ENCODE measurements around the gene MCRS1.

The MCRS1 gene

DNA sequence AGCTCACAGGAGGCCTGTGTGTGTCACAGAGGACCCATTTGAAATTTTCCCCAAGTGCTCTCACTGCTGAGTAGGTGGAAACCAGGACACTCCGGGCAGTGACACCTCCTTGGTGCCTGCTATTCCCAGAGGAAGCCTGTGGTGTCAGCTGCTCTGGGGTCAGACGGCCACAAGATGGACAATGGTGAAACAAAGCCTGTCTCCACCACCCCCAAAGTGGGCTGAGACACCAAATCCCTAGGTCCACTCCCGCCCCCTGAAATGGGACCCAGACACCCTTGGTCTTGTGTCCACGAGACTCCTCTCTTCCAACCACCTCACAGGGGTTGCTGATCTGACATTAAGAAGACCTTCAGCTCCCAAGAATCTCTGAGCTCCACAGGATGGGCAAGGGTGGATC, 22.1 kb downstream of the MCRS1 start:
- TF ChIP-seq, protein P1, sequence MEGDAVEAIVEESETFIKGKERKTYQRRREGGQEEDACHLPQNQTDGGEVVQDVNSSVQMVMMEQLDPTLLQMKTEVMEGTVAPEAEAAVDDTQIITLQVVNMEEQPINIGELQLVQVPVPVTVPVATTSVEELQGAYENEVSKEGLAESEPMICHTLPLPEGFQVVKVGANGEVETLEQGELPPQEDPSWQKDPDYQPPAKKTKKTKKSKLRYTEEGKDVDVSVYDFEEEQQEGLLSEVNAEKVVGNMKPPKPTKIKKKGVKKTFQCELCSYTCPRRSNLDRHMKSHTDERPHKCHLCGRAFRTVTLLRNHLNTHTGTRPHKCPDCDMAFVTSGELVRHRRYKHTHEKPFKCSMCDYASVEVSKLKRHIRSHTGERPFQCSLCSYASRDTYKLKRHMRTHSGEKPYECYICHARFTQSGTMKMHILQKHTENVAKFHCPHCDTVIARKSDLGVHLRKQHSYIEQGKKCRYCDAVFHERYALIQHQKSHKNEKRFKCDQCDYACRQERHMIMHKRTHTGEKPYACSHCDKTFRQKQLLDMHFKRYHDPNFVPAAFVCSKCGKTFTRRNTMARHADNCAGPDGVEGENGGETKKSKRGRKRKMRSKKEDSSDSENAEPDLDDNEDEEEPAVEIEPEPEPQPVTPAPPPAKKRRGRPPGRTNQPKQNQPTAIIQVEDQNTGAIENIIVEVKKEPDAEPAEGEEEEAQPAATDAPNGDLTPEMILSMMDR (IDR thresholded peaks at IDR 0.05; ENCODE audit: low read depth, low read length, missing control alignments) = no peak
- no peak for DNase-seq (ENCODE audit: low read depth)
- H3K4me3 ChIP-seq (ENCODE audit: low read depth, low read length) = no peak overlapping the region

DNA sequence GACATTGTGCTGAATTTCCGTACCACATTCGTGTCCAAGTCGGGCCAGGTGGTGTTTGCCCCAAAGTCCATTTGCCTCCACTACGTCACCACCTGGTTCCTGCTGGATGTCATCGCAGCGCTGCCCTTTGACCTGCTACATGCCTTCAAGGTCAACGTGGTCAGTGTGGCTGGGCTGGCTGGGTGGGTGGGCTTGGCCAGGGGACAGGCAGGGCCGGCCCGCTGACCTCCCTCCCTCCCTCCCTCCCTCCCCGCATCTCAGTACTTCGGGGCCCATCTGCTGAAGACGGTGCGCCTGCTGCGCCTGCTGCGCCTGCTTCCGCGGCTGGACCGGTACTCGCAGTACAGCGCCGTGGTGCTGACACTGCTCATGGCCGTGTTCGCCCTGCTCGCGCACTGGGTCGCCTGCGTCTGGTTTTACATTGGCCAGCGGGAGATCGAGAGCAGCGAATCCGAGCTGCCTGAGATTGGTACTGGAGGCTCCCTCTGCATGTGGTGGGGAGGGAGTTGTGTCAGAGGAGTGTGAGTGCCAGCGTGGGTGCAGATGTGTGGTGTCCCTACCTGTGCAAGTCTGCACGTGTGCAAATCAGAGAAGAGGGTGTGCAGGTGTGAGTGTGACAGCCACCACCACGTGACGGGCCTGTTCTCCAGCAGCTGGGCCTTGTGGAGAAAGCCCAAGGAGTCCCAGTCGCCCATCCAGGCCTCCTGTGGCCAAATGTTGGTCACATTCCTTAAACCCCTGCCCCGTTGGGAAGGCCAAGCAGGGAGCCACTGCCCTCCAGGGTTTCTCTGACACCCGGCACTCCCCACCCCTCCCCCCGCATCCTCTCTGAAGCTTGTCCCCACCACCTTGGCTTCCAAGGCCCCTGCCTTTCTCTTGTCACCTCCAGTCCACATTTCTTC, 23.8 kb downstream of the MCRS1 start:
- TF ChIP-seq, protein P1 (IDR thresholded peaks at IDR 0.05; ENCODE audit: low read depth, low read length, missing control alignments) = no peak

DNA sequence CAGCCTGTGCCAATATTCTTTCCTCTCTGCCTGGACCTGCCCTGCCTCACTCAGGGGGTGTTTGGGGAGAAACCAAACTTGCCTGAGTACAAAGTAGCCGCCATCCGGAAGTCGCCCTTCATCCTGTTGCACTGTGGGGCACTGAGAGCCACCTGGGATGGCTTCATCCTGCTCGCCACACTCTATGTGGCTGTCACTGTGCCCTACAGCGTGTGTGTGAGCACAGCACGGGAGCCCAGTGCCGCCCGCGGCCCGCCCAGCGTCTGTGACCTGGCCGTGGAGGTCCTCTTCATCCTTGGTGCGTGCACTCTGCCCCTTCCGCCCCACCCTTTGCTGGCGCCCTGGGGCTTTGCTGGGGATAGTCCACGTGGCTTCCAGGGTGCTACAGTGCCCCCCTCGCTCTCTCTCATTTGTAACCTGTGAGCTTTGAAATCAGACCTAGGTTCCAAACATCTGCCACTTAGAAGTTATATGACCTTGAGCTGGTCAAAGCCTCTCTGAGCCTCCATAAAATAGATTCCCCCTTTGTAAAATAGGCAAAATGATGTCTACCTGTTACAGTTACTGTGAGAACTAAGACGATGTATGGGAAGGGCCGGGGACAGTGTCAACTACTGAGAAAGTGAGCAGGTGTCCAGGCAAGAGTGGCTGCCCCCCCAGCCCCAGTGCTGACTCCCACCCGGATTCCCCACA, 24.6 kb downstream of the MCRS1 start:
- H3K4me3 ChIP-seq (ENCODE audit: low read depth, low read length) = no peak overlapping the region
- TF ChIP-seq, protein P1 (IDR thresholded peaks at IDR 0.05; ENCODE audit: low read depth, low read length, missing control alignments) = no peak
- DNase-seq (ENCODE audit: low read depth) = no peak

More for the DNA sequence above, 23.8 kb downstream of the MCRS1 start:
- no peak for DNase-seq (ENCODE audit: low read depth)
- no peak overlapping the region for H3K4me3 ChIP-seq (ENCODE audit: low read depth, low read length)

DNA sequence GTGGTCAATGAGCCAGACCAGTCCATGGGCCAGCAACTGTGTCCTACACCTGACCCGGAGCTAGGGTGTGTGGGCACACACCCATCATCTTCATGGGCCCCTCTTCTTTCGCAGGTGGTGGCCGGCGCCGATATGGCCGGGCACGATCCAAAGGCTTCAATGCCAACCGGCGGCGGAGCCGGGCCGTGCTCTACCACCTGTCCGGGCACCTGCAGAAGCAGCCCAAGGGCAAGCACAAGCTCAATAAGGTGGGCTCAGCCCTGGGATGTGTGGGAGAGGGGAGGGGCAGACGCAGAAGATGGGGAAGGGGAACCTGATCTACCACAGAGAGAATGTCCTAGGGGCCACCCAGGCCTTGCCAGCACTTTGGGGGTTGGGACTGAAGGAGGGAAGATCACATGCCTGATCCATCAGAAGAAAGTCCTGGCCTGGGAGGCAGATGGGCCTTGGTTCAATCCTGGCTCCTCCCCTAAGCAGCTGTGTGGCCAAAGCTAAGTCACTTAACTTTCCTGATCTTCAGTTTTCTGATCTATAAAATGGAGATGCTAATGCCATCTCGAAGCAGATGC, 25.3 kb downstream of the MCRS1 start:
- H3K4me3 ChIP-seq (ENCODE audit: low read depth, low read length) = no peak overlapping the region
- DNase-seq (ENCODE audit: low read depth) = no peak
- TF ChIP-seq, protein P1 (IDR thresholded peaks at IDR 0.05; ENCODE audit: low read depth, low read length, missing control alignments) = no peak

DNA sequence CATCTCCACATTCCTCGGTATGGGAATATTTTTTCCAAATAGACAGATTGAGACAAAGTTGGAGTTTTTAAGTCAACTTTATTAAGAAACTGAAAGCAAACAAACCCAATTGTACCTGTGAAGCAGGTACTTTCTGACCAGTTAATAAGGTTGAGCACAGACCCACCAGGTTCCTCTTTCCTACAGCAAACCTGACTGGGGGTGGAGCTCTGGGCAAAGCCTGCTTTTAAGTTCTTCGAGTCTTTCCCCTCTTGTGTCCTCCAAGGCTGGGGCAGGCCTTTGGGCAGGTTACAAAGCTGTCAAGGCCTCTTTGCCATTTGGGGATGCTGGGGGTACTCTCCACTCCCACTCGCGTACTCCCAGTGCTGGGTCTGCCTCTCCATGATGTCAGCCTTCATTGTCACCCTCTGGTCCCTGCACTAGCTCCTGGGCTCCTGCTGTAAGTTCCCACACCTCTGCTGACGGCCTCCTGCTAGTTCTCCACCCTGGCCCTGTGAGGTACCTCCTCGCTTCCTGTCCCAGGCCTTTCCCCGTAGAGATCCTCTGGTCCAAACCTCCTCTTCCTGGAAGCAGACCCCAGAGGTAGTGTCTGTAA, 25.9 kb downstream of the MCRS1 start:
- H3K4me3 ChIP-seq (ENCODE audit: low read depth, low read length) = no peak overlapping the region
- TF ChIP-seq, protein P1 (IDR thresholded peaks at IDR 0.05; ENCODE audit: low read depth, low read length, missing control alignments) = no peak
- DNase-seq (ENCODE audit: low read depth) = no peak

DNA sequence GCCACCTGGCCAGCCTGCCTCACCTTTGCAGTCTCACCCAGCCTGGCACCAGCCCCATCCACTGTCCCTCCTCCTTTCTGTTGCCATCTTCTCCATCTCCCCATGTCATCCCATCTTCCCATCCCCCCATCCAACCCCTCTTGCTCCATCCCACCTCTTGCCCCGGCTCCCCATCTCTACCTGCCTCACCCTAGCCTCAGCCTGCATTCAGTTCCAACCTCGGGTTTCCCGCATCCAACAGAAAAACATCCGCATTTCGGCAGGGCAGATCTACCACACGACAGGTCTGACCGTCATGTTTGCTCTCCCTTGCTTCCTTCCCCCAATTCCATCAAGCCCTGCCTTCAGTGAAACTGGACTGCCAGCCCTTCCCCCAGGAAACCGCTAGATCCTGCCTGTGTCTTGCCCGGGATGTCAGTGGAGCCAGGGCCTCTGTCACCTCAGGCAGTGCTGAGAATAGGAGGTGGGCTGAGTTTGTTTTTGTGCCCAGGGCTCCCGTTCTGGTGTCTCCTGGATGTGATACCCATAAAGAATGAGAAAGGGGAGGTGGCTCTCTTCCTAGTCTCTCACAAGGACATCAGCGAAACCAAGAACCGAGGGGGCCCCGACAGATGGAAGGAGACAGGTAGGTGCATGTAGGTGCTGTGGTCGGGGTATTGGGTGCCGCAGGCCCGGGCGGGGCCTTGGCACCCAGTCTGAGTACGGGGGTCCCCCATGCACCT, 26.6 kb downstream of the MCRS1 start:
- no peak for DNase-seq (ENCODE audit: low read depth)
- H3K4me3 ChIP-seq (ENCODE audit: low read depth, low read length) = no peak overlapping the region
- TF ChIP-seq, protein P1 (IDR thresholded peaks at IDR 0.05; ENCODE audit: low read depth, low read length, missing control alignments) = no peak
